ENCODE measurements around the gene ITGB5.

DNA sequence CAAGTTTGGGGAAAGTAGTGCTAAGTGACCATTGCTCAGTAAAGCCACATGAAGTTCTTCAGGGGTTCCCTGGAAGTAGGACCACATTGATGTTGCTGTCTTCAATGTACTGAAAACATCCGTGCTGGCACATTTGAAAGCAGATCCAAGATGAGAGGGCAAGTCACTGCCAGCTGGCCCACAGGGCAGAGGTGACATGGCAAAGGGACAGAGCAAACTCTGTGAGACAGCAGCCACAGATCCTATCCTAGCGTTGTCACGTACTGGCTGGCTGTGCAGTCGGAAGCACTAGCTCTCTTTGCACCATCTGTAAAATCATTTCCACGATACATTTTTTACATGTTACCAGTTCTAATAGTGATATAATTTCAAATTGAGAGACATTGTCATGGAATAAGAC is 33.6 kb upstream of the ITGB5 start:
- TF ChIP-seq MAX (IDR thresholded peaks at IDR 0.05) (no peak), EP300 (IDR thresholded peaks at IDR 0.05; ENCODE audit: borderline replicate concordance) (no peak), EGR1 (IDR thresholded peaks at IDR 0.05) (no peak), YY1 (IDR thresholded peaks at IDR 0.05; ENCODE audit: low read depth) (no peak)

Data from Ishikawa (cell line).